A549 (cell line): ENCODE measurements around the gene SDHAF2.

ENCODE experiments used
- CHD2 ChIP-seq: fragments of 150-350 bp; IDR thresholded peaks from 2 replicates; pipeline ENCODE4 v1.6.1; 2014; ENCODE audit warnings: low read length; ENCODE audit not compliant: partially characterized antibody
- EP300 ChIP-seq, 2 experiments: fragments of >200 bp; sonication (Bioruptor Twin); formaldehyde crosslinking; IDR thresholded peaks; 2 replicates in 1 of 2; 3 replicates in 1 of 2; pipeline ENCODE4 v1.6.1; 2016 to 2017
- FOXS1 ChIP-seq: fragments of 250-450 bp; sonication (Bioruptor Pico); IDR thresholded peaks from 2 replicates; pipeline ENCODE4 v1.5.0; 2020; ENCODE audit warnings: mild to moderate bottlenecking, moderate library complexity
- MAFK ChIP-seq: fragments of 450-650 bp; IDR thresholded peaks from 2 replicates; pipeline ENCODE4 v1.6.1; 2014; ENCODE audit not compliant: partially characterized antibody
- MYC ChIP-seq: IDR thresholded peaks from 2 replicates; pipeline ENCODE4 v1.6.1; 2012; ENCODE audit warnings: mild to moderate bottlenecking, inconsistent platforms, low read length, improper control_type of control experiment, borderline replicate concordance
- PHF8 ChIP-seq: fragments of 200-600 bp; sonication (generic); IDR thresholded peaks from 2 replicates; pipeline ENCODE4 v1.6.1; 2016; ENCODE audit warnings: low read depth, mild to moderate bottlenecking, antibody characterized with exemption, moderate library complexity, borderline replicate concordance
- RAD21 ChIP-seq, 2 experiments: fragments of >200 bp in 1 of 2; sonication (Bioruptor Twin) in 1 of 2; formaldehyde crosslinking in 1 of 2; IDR thresholded peaks in 1 of 2; conservative IDR thresholded peaks in 1 of 2; 2 replicates in 1 of 2; 3 replicates in 1 of 2; pipeline ENCODE4 v1.6.1; 2012 to 2018; ENCODE audit warnings: inconsistent platforms in 1 of 2
- RNF2 ChIP-seq: fragments of 200-600 bp; sonication (generic); IDR thresholded peaks from 2 replicates; pipeline ENCODE4 v1.6.1; 2016; ENCODE audit warnings: low read depth, mild to moderate bottlenecking, antibody characterized with exemption, moderate library complexity, borderline replicate concordance
- ZFP36 ChIP-seq: fragments of 450-650 bp; IDR thresholded peaks from 2 replicates; pipeline ENCODE4 v1.6.1; 2014; ENCODE audit warnings: borderline replicate concordance; ENCODE audit not compliant: partially characterized antibody
- TF ChIP-seq, protein P1 (sequence below): fragments of >200 bp; sonication (Bioruptor Twin); formaldehyde crosslinking; IDR thresholded peaks from 3 replicates; pipeline ENCODE4 v1.5.1; 2016
- TF ChIP-seq, protein P2 (sequence below): IDR thresholded peaks from 2 replicates; pipeline ENCODE4 v1.6.1; 2012

DNA sequence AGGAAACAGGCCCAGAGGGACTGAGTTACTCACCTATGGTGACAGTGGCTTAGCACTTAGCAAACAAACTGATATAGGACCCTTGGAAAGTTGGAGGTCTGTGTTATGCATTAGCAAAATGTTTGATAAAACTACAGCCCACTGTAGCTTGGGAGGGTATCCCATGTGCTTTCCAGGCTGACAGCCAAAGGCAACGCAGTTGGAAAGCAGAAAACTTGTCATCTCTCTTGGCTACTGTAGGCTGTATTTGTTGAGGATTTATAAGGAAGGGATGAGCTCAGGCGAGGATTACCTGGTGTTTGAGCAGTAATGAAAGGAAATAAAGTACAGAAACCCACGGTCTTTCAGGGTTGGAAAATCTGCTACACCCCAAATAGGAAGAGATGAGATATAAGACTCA lies 23.8 kb downstream of the SDHAF2 start:
- TF ChIP-seq EP300 (IDR thresholded peaks at IDR 0.05) (no peak), CHD2 (no peak), FOXS1 (no peak), MYC (no peak), ZFP36 (no peak), PHF8 (no peak), MAFK (no peak), RAD21 (conservative IDR thresholded peaks at IDR 0.05 in 1 of 2, IDR thresholded peaks at IDR 0.05 in 1 of 2) (no peak), RNF2 (no peak)
- TF ChIP-seq, protein P1, sequence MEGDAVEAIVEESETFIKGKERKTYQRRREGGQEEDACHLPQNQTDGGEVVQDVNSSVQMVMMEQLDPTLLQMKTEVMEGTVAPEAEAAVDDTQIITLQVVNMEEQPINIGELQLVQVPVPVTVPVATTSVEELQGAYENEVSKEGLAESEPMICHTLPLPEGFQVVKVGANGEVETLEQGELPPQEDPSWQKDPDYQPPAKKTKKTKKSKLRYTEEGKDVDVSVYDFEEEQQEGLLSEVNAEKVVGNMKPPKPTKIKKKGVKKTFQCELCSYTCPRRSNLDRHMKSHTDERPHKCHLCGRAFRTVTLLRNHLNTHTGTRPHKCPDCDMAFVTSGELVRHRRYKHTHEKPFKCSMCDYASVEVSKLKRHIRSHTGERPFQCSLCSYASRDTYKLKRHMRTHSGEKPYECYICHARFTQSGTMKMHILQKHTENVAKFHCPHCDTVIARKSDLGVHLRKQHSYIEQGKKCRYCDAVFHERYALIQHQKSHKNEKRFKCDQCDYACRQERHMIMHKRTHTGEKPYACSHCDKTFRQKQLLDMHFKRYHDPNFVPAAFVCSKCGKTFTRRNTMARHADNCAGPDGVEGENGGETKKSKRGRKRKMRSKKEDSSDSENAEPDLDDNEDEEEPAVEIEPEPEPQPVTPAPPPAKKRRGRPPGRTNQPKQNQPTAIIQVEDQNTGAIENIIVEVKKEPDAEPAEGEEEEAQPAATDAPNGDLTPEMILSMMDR: no peak
- TF ChIP-seq, protein P2, sequence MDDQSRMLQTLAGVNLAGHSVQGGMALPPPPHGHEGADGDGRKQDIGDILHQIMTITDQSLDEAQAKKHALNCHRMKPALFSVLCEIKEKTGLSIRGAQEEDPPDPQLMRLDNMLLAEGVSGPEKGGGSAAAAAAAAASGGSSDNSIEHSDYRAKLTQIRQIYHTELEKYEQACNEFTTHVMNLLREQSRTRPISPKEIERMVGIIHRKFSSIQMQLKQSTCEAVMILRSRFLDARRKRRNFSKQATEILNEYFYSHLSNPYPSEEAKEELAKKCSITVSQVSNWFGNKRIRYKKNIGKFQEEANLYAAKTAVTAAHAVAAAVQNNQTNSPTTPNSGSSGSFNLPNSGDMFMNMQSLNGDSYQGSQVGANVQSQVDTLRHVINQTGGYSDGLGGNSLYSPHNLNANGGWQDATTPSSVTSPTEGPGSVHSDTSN: no peak
